Neutrophil (primary cell): ENCODE data around the gene SAP30BP.

Source experiments
- H3K27ac ChIP-seq: fragments of 200-600 bp; sonication (generic); 2 replicates; pipeline ENCODE4 v1.5.1; 2016; ENCODE audit warnings: mild to moderate bottlenecking, moderate library complexity
- H3K27me3 ChIP-seq: fragments of 200-600 bp; sonication (generic); 2 replicates; pipeline ENCODE4 v1.6.0; 2016; ENCODE audit warnings: mild to moderate bottlenecking
- H3K36me3 ChIP-seq: fragments of 200-600 bp; sonication (generic); 2 replicates; pipeline ENCODE4 v1.5.1; 2017
- H3K4me1 ChIP-seq, 2 experiments: fragments of 200-600 bp in 1 of 2; sonication (generic) in 1 of 2; 1 replicate in 1 of 2; 2 replicates in 1 of 2; pipeline versions ENCODE4 v1.5.1 to v1.6.1; 2013 to 2016; ENCODE audit warnings: low read depth in 1 of 2, low read length in 1 of 2, mild to moderate bottlenecking in 1 of 2, moderate library complexity in 1 of 2; ENCODE audit not compliant: control insufficient read depth in 1 of 2, insufficient read depth in 1 of 2
- H3K4me3 ChIP-seq, 2 experiments: fragments of 200-600 bp in 1 of 2; sonication (generic) in 1 of 2; 1 replicate in 1 of 2; 2 replicates in 1 of 2; pipeline ENCODE4 v1.5.1; 2013 to 2016; ENCODE audit warnings: low read depth in 1 of 2, low read length in 1 of 2, mild to moderate bottlenecking in 1 of 2, moderate library complexity in 1 of 2
- H3K9me3 ChIP-seq: fragments of 200-600 bp; sonication (generic); 2 replicates; pipeline ENCODE4 v1.5.1; 2016
- CTCF ChIP-seq: fragments of 200-600 bp; sonication (generic); IDR thresholded peaks from 2 replicates; pipeline ENCODE4 v1.5.1; 2016; ENCODE audit warnings: antibody characterized with exemption

The SAP30BP gene

DNA sequence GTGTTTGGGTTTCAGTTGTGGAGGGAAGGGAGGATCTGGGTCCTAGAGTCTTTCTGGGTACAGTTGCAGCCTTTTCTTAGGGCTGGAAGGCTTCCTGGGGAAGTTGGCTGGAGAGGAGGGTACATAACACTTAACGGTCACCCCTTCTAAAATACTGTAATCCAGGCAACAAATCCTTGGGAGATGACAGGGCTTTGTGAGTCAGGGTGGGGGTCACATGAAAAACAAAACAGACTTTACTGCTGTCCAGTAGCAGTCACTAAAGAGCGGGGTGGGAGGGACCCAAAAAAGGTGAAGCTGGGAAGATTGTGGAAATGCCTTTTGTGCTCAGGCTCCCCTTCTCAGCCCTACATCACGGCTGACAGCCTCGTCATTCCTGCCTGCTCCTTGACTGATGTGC is 6.3 kb downstream of the SAP30BP start:
- no peak for TF ChIP-seq CTCF
- Histone ChIP-seq H3K4me1 (peaks cover 12 to 16% of the 10 kb centered on the region in 2 experiments), H3K27ac (peak overlapping the region; percentile 26), H3K27me3 (no peaks in the 10 kb centered on the region), H3K36me3 (peaks cover 59% of the 10 kb centered on the region), H3K4me3 (no peak overlapping the region), H3K9me3 (no peaks in the 10 kb centered on the region)

DNA sequence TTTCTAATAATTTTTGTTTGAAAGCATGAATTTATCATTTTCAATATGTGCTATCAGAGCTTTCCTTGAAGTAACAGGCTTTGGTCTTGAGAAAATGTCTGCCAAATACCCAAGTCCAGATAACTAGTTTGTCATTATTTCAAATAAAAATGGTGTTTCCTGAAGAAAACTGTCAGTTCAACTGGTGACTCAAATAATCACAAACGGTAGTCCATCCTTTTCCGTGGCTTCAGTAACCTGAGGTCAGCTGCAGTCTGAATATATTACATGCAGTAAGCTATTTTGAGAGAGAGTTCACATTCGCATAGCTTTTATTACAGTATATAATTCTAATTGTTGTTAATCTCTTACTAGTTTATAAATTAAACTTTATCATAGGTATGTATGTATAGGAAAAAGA is 9.3 kb downstream of the SAP30BP start:
- TF ChIP-seq CTCF: no peak
- H3K4me3 ChIP-seq: no peak overlapping the region
- peak overlapping the region; percentile 20 for H3K27ac ChIP-seq
- H3K4me1 ChIP-seq: peaks cover 12% of the 10 kb centered on the region in 2 experiments
- peaks cover 61% of the 10 kb centered on the region for H3K36me3 ChIP-seq
- H3K27me3 ChIP-seq: no peaks in the 10 kb centered on the region
- H3K9me3 ChIP-seq: no peaks in the 10 kb centered on the region

- TF ChIP-seq CTCF: no peak
- Histone ChIP-seq H3K9me3 (no peaks in the 10 kb centered on the region), H3K4me1 (peaks cover 10% of the 10 kb centered on the region in 2 experiments), H3K4me3 (no peak overlapping the region), H3K36me3 (peaks cover 37% of the 10 kb centered on the region), H3K27me3 (no peaks in the 10 kb centered on the region), H3K27ac (no peak overlapping the region)
Observed at GRCh38 chr17:75679706-75680211, 12.6 kb downstream of the SAP30BP start.

GRCh38 chr17:75680431-75680830 is 13.3 kb downstream of the SAP30BP start:
- H3K4me3 ChIP-seq: no peak overlapping the region
- no peak for TF ChIP-seq CTCF
- H3K4me1 ChIP-seq: peaks cover 3% of the 10 kb centered on the region in 2 experiments
- H3K27ac ChIP-seq: no peak overlapping the region
- no peaks in the 10 kb centered on the region for H3K27me3 ChIP-seq
- H3K9me3 ChIP-seq: no peaks in the 10 kb centered on the region
- peaks cover 37% of the 10 kb centered on the region for H3K36me3 ChIP-seq

DNA sequence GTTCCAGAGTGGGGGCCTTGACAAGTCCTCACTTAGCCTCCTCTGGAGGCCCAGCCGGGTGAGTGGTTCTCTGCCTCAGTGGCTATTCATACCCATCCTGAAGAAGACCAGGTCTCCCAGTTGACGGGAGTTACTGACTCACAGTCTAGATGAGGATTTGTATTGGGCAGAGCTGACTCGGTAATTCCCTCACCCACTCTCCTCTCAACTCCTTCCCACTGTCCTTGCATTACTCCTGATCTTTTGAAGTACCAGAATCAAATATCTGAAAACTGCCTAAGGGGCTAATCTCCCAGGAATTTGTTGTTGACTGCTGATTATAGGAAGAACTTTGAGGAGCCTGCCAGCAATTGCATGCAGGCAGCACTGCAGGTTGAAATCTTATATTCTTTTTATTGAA is 14.2 kb downstream of the SAP30BP start:
- H3K36me3 ChIP-seq: peaks cover 37% of the 10 kb centered on the region

More for the DNA sequence above, 14.2 kb downstream of the SAP30BP start:
- Histone ChIP-seq H3K9me3 (no peaks in the 10 kb centered on the region), H3K4me3 (no peak overlapping the region), H3K4me1 (peaks cover 5% of the 10 kb centered on the region in 2 experiments), H3K27me3 (no peaks in the 10 kb centered on the region), H3K27ac (no peak overlapping the region)
- TF ChIP-seq CTCF: no peak
